ENCODE measurements around the gene CDK17. TPM values are rescaled to one million over a fixed set of nuclear protein-coding genes. Genes with fewer than 3 reads are reported as not detected.

Gene CDK17
- total RNA-seq, 6 donors from 2014 or later: 31.5 to 71.8 (median 42.5) TPM

- TF ChIP-seq EP300 (IDR thresholded peaks at IDR 0.05): peak in 2 of 4 donors; percentile 11 to 70
- TF ChIP-seq CTCF (IDR thresholded peaks at IDR 0.05): no peak
- TF ChIP-seq POLR2AphosphoS5 (IDR thresholded peaks at IDR 0.05): peak; percentile 42 to 55
- TF ChIP-seq POLR2A (IDR thresholded peaks at IDR 0.05): no peak
- Histone ChIP-seq H3K27me3 (no peaks in the 10 kb centered on the region), H3K4me3 (no peak overlapping the region), H3K4me1 (peaks cover 59 to 84% (median 66%) of the 10 kb centered on the region in 4 donors), H3K36me3 (peaks cover 0 to 3% (median 0%) of the 10 kb centered on the region in 4 donors), H3K9me3 (no peaks in the 10 kb centered on the region), H3K27ac (peak overlapping the region; percentile 64 to 74 (median 65))
- ATAC-seq (ENCODE audit: low FRiP score in 2 of 2) (peak; percentile 7 to 65), DNase-seq (peak in 1 of 2 donors; percentile 66)
- WGBS, 2 donors: 27 to 40% methylated on average over 6 to 9 of the region's 9 CpGs
Observed at GRCh38 chr12:96237465-96238077, 162.7 kb downstream of the CDK17 start.

GRCh38 chr12:96237035-96237434 is 163.2 kb downstream of the CDK17 start:
- ATAC-seq (ENCODE audit: low FRiP score in 2 of 2) (no peak), DNase-seq (no peak)
- Histone ChIP-seq H3K27ac (peak overlapping the region; percentile 64 to 74 (median 65)), H3K27me3 (no peaks in the 10 kb centered on the region), H3K4me1 (peaks cover 54 to 79% (median 61%) of the 10 kb centered on the region in 4 donors), H3K4me3 (no peak overlapping the region), H3K9me3 (no peaks in the 10 kb centered on the region), H3K36me3 (peaks cover 0 to 3% (median 0%) of the 10 kb centered on the region in 4 donors)
- no peak for TF ChIP-seq POLR2AphosphoS5 (IDR thresholded peaks at IDR 0.05)
- no peak for TF ChIP-seq POLR2A (IDR thresholded peaks at IDR 0.05)
- TF ChIP-seq EP300 (IDR thresholded peaks at IDR 0.05): no peak
- no peak for TF ChIP-seq CTCF (IDR thresholded peaks at IDR 0.05)
- WGBS, 2 donors: 92 to 96% methylated on average over 6 to 7 of the region's 7 CpGs

GRCh38 chr12:96236221-96236822 is 163.9 kb downstream of the CDK17 start:
- peak; percentile 9 to 67 for ATAC-seq (ENCODE audit: low FRiP score in 2 of 2)
- peak in 1 of 2 donors; percentile 40 for DNase-seq
- H3K4me3 ChIP-seq: no peak overlapping the region
- no peaks in the 10 kb centered on the region for H3K9me3 ChIP-seq
- peak overlapping the region; percentile 64 to 74 (median 65) for H3K27ac ChIP-seq
- peaks cover 54 to 72% (median 61%) of the 10 kb centered on the region in 4 donors for H3K4me1 ChIP-seq
- WGBS, 2 donors: 59 to 72% methylated on average over 18 of the region's 18 CpGs
- peak in 1 of 2 donors; percentile 11 for TF ChIP-seq POLR2AphosphoS5 (IDR thresholded peaks at IDR 0.05)
- TF ChIP-seq EP300 (IDR thresholded peaks at IDR 0.05): no peak
- no peak for TF ChIP-seq CTCF (IDR thresholded peaks at IDR 0.05)
- no peak for TF ChIP-seq POLR2A (IDR thresholded peaks at IDR 0.05)
- H3K36me3 ChIP-seq: peaks cover 0 to 3% (median 0%) of the 10 kb centered on the region in 4 donors
- no peaks in the 10 kb centered on the region for H3K27me3 ChIP-seq

- Histone ChIP-seq H3K4me1 (peaks cover 54 to 63% (median 57%) of the 10 kb centered on the region in 4 donors), H3K36me3 (peaks cover 0 to 3% (median 0%) of the 10 kb centered on the region in 4 donors), H3K27ac (peak overlapping the region in 2 of 4 donors; percentile 39 to 64), H3K9me3 (no peaks in the 10 kb centered on the region), H3K4me3 (no peak overlapping the region), H3K27me3 (no peaks in the 10 kb centered on the region)
- ATAC-seq (ENCODE audit: low FRiP score in 2 of 2) (no peak), DNase-seq (peak in 1 of 2 donors; percentile 46)
- WGBS, 2 donors: 65 to 68% methylated on average over 5 of the region's 5 CpGs
- TF ChIP-seq POLR2A (IDR thresholded peaks at IDR 0.05) (no peak), CTCF (IDR thresholded peaks at IDR 0.05) (no peak), EP300 (IDR thresholded peaks at IDR 0.05) (no peak), POLR2AphosphoS5 (IDR thresholded peaks at IDR 0.05) (no peak)
Observed at GRCh38 chr12:96235484-96235826, 164.8 kb downstream of the CDK17 start.
